ENCODE data around the gene LUZP2. TPM values are rescaled to one million over a fixed set of nuclear protein-coding genes. Genes with fewer than 3 reads are reported as not detected.

Gene LUZP2
- total RNA-seq, 1 donor from 2014 or later, result 0.96 TPM

- H3K9me3 Mint-ChIP-seq (ENCODE audit: unreplicated experiment), result no peaks in the 10 kb centered on the region
- no peak overlapping the region for H3K27ac Mint-ChIP-seq (ENCODE audit: unreplicated experiment)
- TF ChIP-seq CTCF (IDR thresholded peaks at IDR 0.05; ENCODE audit: partially characterized antibody, unreplicated experiment), result no peak
- no peaks in the 10 kb centered on the region for H3K36me3 Mint-ChIP-seq (ENCODE audit: unreplicated experiment)
- H3K4me3 Mint-ChIP-seq (ENCODE audit: unreplicated experiment), result no peak overlapping the region
- H3K4me1 Mint-ChIP-seq (ENCODE audit: low read depth, unreplicated experiment), result no peaks in the 10 kb centered on the region
- no peaks in the 10 kb centered on the region for H3K27me3 Mint-ChIP-seq (ENCODE audit: unreplicated experiment)
- no peak for DNase-seq
Observed at GRCh38 chr11:24543771-24544170, 46.9 kb downstream of the LUZP2 start.

GRCh38 chr11:24556693-24557092 is 59.8 kb downstream of the LUZP2 start:
- Mint-ChIP-seq H3K4me1 (ENCODE audit: low read depth, unreplicated experiment) (peaks cover 2% of the 10 kb centered on the region), H3K9me3 (ENCODE audit: unreplicated experiment) (no peaks in the 10 kb centered on the region), H3K4me3 (ENCODE audit: unreplicated experiment) (no peak overlapping the region), H3K27me3 (ENCODE audit: unreplicated experiment) (no peaks in the 10 kb centered on the region), H3K27ac (ENCODE audit: unreplicated experiment) (no peak overlapping the region), H3K36me3 (ENCODE audit: unreplicated experiment) (no peaks in the 10 kb centered on the region)
- TF ChIP-seq CTCF (IDR thresholded peaks at IDR 0.05; ENCODE audit: partially characterized antibody, unreplicated experiment), result no peak
- no peak for DNase-seq

- Mint-ChIP-seq H3K4me3 (ENCODE audit: unreplicated experiment) (no peak overlapping the region), H3K4me1 (ENCODE audit: low read depth, unreplicated experiment) (peaks cover 2% of the 10 kb centered on the region), H3K36me3 (ENCODE audit: unreplicated experiment) (no peaks in the 10 kb centered on the region), H3K27ac (ENCODE audit: unreplicated experiment) (no peak overlapping the region), H3K27me3 (ENCODE audit: unreplicated experiment) (no peaks in the 10 kb centered on the region), H3K9me3 (ENCODE audit: unreplicated experiment) (no peaks in the 10 kb centered on the region)
- DNase-seq, result no peak
- TF ChIP-seq CTCF (IDR thresholded peaks at IDR 0.05; ENCODE audit: partially characterized antibody, unreplicated experiment), result no peak
Observed at GRCh38 chr11:24559315-24559714, 62.5 kb downstream of the LUZP2 start.

GRCh38 chr11:24560324-24560723 is 63.5 kb downstream of the LUZP2 start:
- Mint-ChIP-seq H3K36me3 (ENCODE audit: unreplicated experiment) (no peaks in the 10 kb centered on the region), H3K27ac (ENCODE audit: unreplicated experiment) (no peak overlapping the region), H3K4me1 (ENCODE audit: low read depth, unreplicated experiment) (peaks cover 2% of the 10 kb centered on the region), H3K27me3 (ENCODE audit: unreplicated experiment) (no peaks in the 10 kb centered on the region), H3K4me3 (ENCODE audit: unreplicated experiment) (no peak overlapping the region), H3K9me3 (ENCODE audit: unreplicated experiment) (no peaks in the 10 kb centered on the region)
- DNase-seq, result no peak
- no peak for TF ChIP-seq CTCF (IDR thresholded peaks at IDR 0.05; ENCODE audit: partially characterized antibody, unreplicated experiment)

GRCh38 chr11:24567380-24567779 is 70.5 kb downstream of the LUZP2 start:
- Mint-ChIP-seq H3K4me3 (ENCODE audit: unreplicated experiment) (no peak overlapping the region), H3K27ac (ENCODE audit: unreplicated experiment) (no peak overlapping the region)

More at GRCh38 chr11:24567380-24567779, 70.5 kb downstream of the LUZP2 start:
- no peak for TF ChIP-seq CTCF (IDR thresholded peaks at IDR 0.05; ENCODE audit: partially characterized antibody, unreplicated experiment)
- no peaks in the 10 kb centered on the region for H3K4me1 Mint-ChIP-seq (ENCODE audit: low read depth, unreplicated experiment)
- H3K9me3 Mint-ChIP-seq (ENCODE audit: unreplicated experiment), result no peaks in the 10 kb centered on the region
- no peak for DNase-seq
- no peaks in the 10 kb centered on the region for H3K36me3 Mint-ChIP-seq (ENCODE audit: unreplicated experiment)
- H3K27me3 Mint-ChIP-seq (ENCODE audit: unreplicated experiment), result no peaks in the 10 kb centered on the region
